GM12864 (cell line): Measurements from ENCODE around the gene FUOM.

Experiments used
- DNase-seq: peaks from one replicate; pipeline ENCODE4 v3.0.0-alpha.2; 2011; ENCODE audit warnings: low read depth
- H3K4me3 ChIP-seq: 2 replicates; pipeline ENCODE4 v1.5.1; 2011; ENCODE audit warnings: mild to moderate bottlenecking, low read depth, low read length, control low read depth
- TF ChIP-seq, protein P1 (sequence below): IDR thresholded peaks from 2 replicates; pipeline ENCODE4 v1.5.1; 2011; ENCODE audit warnings: low read depth, mild to moderate bottlenecking, moderate library complexity, low read length, control low read depth, inconsistent platforms; ENCODE audit errors: missing control alignments

Gene FUOM

DNA sequence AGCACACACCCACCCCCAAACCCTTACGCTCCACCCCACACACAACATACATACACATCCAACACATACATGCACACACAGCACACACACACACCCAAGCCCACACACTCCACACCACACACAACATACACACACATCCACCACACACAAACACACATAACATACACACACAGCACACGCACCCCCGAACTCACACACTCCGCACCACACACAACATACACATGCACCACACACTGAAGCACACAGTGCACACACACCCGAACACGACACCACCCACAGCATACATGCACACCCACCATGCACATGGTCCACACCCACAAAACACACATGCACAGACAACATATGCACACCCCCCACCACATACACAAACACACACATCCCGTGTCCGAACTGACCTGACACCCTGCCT lies 8.7 kb downstream of the FUOM start:
- no peak overlapping the region for H3K4me3 ChIP-seq
- TF ChIP-seq, protein P1, sequence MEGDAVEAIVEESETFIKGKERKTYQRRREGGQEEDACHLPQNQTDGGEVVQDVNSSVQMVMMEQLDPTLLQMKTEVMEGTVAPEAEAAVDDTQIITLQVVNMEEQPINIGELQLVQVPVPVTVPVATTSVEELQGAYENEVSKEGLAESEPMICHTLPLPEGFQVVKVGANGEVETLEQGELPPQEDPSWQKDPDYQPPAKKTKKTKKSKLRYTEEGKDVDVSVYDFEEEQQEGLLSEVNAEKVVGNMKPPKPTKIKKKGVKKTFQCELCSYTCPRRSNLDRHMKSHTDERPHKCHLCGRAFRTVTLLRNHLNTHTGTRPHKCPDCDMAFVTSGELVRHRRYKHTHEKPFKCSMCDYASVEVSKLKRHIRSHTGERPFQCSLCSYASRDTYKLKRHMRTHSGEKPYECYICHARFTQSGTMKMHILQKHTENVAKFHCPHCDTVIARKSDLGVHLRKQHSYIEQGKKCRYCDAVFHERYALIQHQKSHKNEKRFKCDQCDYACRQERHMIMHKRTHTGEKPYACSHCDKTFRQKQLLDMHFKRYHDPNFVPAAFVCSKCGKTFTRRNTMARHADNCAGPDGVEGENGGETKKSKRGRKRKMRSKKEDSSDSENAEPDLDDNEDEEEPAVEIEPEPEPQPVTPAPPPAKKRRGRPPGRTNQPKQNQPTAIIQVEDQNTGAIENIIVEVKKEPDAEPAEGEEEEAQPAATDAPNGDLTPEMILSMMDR: no peak
- DNase-seq: no peak

DNA sequence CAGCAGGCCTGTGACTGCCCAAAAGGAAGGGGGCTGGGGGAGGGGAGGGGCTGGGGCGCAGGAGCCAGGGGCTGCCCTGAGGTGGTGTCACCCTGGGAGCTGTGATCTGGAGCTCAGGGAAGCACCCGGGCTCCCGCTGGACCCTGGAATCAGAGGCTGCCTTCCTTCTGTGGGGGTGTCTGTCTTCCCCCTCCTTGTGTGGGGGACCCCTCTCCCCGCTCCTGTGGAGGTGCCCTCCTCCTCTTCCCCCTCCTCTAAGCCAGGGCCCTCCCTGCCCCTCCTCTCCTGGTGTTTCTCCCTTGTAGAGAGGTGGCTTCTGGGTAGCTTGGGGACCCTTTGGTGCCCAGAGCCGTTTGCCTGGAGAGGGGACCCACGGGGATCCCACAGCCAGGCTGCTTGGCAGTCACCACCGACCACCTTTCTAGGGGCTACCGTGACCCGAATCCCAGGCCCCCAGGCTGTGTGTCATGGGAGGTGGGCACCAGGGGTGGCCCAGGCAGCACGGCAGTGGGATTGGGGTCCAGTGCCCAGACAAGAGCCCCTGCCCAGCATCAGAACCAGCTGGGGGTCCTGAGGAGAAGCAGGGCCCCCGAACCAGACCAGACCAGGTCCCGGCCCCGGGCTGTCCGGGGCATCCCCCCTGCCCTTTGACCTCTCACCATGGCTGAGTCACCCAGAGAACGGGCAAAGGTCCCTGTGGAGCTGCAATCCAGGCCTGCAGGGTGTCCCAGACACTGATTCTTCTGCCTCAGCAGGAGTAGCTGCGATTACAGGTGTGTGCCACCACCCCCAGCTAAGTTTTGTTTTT lies 9.9 kb downstream of the FUOM start:
- DNase-seq: no peak
- TF ChIP-seq, protein P1: no peak
- H3K4me3 ChIP-seq: no peak overlapping the region

DNA sequence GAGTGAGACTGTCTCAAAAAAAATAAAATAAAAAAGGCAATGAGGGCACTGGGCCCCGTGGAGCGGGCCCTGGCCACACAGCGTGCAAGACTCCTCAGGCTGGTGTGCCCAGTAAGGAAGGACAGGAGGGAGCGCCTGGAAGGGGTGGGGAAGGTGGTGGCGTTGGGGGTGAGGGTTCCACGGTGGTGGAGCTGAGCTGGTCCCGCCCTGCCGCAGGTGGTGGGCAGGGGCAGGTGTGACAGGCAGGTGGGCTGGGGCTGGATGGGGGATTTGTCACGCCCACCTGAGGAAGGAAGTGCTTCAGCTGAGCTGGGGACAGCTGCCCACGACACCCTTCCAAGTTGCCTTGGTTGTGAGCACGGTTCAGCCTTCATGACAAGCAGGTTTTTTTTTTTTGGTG lies 11.4 kb downstream of the FUOM start:
- no peak overlapping the region for H3K4me3 ChIP-seq
- DNase-seq: no peak
- TF ChIP-seq, protein P1: no peak

DNA sequence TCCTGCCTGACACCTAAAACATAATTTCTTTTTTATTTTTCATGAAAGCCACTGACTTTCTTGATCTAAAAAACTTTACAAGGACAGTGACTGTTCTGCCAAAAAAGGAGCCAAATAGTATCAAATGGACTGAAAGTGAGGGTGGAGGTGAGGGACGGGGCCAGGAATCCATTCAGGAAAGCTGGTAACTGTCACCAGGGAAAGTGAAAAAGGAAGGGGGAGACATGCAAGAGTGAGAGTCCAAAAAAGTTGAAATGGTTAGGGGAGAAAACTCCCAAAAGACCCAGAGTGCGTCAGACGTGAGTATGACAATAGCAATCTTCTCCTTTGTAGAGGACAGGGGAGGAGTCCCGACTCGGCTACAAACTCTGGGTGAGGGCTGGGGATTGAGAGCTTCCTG lies 13.6 kb downstream of the FUOM start:
- H3K4me3 ChIP-seq: no peak overlapping the region
- DNase-seq: no peak
- TF ChIP-seq, protein P1: no peak

DNA sequence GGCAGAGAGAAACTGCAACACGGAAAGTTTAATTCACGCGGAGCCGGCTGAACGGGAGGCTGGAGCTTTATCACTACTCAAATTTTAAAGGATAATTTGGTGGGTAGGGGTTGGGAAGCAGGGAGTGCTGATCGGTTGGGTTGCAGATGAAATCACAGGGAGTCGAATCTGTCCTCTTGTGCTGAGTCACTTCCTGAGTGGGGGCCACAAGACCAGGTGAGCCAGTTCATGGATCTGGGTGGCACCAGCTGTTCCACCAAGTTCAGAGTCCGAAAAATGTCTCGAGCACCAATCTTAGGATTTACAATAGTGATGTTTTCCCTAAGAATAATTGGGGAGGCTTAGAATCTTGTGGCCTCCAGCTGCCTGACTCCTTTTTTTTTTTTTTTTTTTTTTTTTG lies 14.3 kb downstream of the FUOM start:
- H3K4me3 ChIP-seq: no peak overlapping the region
- TF ChIP-seq, protein P1: no peak
- DNase-seq: no peak

DNA sequence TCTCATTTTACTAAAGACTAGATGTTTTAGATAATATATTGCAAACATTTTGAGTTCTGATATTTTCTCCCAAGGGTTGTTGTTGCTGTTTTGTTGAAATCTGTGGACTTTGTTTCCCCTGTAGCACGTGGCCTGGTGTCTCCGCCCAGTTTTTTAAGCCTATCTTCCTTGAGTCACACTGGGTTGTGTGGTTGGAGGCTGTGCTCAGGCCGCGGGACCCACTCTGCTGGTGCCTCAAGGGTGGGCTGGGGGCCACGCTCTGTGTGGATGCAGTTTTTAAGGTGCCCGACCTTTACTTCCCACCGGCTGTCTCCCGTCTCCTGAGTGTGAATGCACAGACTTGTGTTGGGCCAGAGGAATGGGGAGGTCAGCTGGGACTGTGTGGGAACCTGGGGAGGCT lies 14.9 kb downstream of the FUOM start:
- no peak overlapping the region for H3K4me3 ChIP-seq
- TF ChIP-seq, protein P1: no peak
- DNase-seq: no peak

DNA sequence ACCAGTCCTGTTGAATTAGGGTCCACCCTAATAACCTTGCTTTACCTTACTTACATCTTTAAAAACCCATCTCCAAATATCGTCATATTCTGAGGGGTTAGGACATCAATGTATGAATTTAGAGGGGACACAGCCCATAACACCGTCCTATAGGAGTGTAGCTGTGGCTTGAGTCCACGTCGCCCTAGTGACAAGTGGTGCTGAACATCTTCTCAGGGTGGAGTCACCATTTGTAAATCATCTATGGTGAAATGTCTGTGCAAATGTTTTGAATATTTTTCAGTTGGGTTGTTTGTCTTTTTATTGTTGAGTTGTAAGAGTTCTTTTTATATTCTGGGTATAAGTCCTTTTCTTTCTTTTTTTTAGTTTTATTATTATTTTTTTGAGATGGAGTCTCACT lies 15.8 kb downstream of the FUOM start:
- H3K4me3 ChIP-seq: no peak overlapping the region
- TF ChIP-seq, protein P1: no peak
- DNase-seq: no peak
